GM13977 (cell line): Measurements from ENCODE around the gene CLDN20.
"Not testable (repeated sequence)": the region's sequence is repeated elsewhere in the genome, so short reads cannot be mapped to it uniquely, and the experiment has no call there.

Experiments
- DNase-seq: peaks from one replicate; pipeline ENCODE4 v3.0.0; 2012; ENCODE audit warnings: low spot score
- in situ Hi-C: fragments of 300-500 bp; cut with MboI; formaldehyde crosslinking; loops from one replicate; pipeline ENCODE4 v1.12.0; 2022; ENCODE audit warnings: low sequenced_read_pairs, low pct_unique_long_range_greater_than_20kb, mixed read lengths, inconsistent platforms; ENCODE audit not compliant: unreplicated experiment
- TF ChIP-seq, protein P1 (sequence below): IDR thresholded peaks from 2 replicates; pipeline ENCODE4 v1.5.1; 2012; ENCODE audit warnings: mild to moderate bottlenecking, control low read depth; ENCODE audit not compliant: insufficient read depth; ENCODE audit errors: extremely low read depth, missing control alignments

The CLDN20 gene, protein sequence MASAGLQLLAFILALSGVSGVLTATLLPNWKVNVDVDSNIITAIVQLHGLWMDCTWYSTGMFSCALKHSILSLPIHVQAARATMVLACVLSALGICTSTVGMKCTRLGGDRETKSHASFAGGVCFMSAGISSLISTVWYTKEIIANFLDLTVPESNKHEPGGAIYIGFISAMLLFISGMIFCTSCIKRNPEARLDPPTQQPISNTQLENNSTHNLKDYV

DNA sequence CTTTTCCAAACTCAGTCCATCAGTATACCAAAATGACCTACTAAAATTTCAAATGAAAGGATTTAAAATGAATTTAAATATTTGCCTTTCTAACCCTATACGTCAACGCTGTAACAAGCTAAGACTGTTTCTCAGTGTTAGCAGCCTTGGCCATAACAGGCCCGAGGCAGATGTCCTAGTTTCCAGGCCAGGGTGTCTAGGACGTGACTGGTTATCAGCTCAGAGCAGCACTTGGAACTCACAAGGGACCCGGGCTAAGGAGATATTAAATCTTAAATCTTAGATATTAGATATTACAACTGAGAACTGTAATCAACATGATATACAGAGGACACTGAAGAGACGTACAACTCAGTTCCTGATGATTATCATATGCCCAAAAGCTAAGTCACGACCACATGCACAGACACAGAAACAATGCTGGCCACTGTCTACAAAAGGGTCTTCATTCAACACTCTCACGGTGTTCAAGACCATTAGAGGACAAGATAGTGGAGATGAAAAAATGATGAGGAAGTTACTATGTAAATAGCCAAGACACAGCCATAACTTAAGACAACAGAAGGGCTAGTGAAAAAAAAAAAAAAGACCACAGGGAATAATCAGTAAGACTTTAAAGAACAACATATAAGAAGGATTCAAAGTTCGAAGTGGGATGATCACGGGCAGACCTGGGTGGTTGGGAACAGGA, at the start of gene CLDN20:
CLDN20 (plus strand) TSS at position 641 of the 691 bp plus-strand sequence. CDS start 11,707 bp downstream, outside the sequence.
- in situ Hi-C loops: loop anchor here (25.0 kb wide), 1 partner anchor 576 kb away; no protein-coding TSS in a partner anchor
- TF ChIP-seq, protein P1, sequence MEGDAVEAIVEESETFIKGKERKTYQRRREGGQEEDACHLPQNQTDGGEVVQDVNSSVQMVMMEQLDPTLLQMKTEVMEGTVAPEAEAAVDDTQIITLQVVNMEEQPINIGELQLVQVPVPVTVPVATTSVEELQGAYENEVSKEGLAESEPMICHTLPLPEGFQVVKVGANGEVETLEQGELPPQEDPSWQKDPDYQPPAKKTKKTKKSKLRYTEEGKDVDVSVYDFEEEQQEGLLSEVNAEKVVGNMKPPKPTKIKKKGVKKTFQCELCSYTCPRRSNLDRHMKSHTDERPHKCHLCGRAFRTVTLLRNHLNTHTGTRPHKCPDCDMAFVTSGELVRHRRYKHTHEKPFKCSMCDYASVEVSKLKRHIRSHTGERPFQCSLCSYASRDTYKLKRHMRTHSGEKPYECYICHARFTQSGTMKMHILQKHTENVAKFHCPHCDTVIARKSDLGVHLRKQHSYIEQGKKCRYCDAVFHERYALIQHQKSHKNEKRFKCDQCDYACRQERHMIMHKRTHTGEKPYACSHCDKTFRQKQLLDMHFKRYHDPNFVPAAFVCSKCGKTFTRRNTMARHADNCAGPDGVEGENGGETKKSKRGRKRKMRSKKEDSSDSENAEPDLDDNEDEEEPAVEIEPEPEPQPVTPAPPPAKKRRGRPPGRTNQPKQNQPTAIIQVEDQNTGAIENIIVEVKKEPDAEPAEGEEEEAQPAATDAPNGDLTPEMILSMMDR: no peak
- no peak for DNase-seq

GRCh38 chr6:155215906-155216305, 47.9 kb upstream of the CLDN20 start:
- in situ Hi-C loops: no loop called here
- TF ChIP-seq, protein P1: no peak
- no peak for DNase-seq

DNA sequence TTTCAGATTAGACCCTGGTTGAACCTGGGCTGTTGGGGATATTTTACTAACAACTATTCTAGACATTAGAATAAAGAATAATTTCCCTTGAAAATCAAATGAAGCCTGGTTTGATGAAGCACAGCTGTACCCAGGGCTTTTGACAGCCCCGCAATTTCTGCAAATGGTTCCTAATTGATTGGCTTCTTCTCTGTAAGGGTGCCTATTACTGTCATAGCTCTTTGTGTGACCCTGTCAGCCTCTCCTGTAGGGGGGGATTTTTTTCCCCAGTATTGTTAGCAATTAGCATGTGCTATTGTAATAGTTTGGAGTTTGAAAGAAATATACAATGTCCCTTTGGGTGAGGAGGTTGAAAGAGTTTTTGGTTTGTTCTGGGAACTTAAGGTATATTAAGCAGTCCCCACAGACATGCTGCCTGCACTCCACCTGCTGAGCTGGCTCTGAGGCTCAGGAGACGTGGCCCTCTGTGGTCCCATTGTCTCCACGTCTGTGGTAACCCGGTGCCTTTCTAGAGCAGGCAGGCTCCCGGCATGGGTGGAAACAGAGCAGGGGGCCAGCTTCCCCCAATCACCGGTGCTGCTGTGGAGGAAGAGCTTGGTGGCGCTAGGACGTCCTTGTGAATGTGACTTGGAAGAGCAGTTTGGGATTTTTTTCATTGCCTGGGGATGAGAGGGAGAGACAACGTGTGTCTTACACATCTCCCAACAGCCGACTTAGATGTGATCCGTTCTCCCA, 47.3 kb upstream of the CLDN20 start:
- TF ChIP-seq, protein P1: no peak
- in situ Hi-C loops: no loop called here
- DNase-seq: no peak

GRCh38 chr6:155218711-155219110, 45.1 kb upstream of the CLDN20 start:
- in situ Hi-C loops, DNase-seq: not testable (repeated sequence)

DNA sequence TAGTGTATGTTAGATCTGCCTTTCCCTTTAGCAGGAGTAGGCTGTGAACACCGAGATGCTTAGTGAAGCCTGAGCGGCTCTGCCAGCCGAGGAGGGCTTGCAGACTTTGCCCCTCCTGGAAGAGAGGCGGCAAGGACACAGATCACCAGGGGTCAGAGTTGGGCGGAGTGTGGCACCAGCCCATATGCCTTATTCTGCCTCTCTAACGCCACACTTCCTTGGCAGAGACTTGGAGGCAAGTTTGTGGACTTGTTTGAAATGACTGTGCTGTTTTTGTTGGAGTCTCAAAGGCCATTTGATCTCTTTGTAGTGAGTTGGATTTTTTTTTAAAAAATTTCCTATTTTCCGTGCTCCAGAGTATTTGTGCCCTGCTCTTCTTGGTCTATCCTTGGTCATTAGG, 44.5 kb upstream of the CLDN20 start:
- in situ Hi-C loops: no loop called here
- DNase-seq: no peak
- TF ChIP-seq, protein P1: no peak

DNA sequence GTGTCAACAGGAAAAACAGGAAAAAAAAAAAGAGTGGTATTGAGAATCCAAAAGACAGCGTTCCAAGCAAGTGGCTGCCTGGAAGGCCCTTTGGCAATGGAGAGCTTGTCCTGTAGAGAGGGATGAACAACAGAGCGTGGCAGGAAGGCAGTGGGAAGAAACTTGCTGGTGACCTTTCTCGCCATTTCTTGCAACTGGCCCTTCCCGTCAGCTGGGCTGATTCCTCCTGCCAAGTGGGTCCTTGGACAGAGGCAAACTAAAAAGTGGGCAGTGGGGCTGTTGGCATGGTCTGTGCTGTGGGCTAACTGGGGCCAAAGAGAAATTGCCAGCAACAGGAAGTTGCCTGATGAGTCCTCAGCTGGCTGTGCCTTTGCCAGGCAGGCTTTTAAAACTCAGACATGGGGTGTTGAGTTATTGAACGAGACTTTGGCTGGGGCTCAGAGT, 43.9 kb upstream of the CLDN20 start:
- DNase-seq: no peak
- in situ Hi-C loops: no loop called here
- TF ChIP-seq, protein P1: no peak
